T-helper 1 cell treated with Interleukin-12 subunit alpha and Interleukin-12 subunit beta and Interleukin-4 antibody, amounts not matched to agents 30 μg/mL and 1 μg/mL, for 36 hours (primary cell): Measurements from ENCODE around the gene EHBP1.

Experiments
- H3K27ac Mint-ChIP-seq: one replicate; pipeline ENCODE4 v1.8.0; 2021; ENCODE audit warnings: mild to moderate bottlenecking, mixed read lengths
- H3K27me3 Mint-ChIP-seq: one replicate; pipeline ENCODE4 v1.8.0; 2021; ENCODE audit warnings: low read depth, mixed read lengths
- H3K36me3 Mint-ChIP-seq: one replicate; pipeline ENCODE4 v1.8.0; 2021; ENCODE audit warnings: low read depth, mixed read lengths
- H3K4me1 Mint-ChIP-seq: one replicate; pipeline ENCODE4 v1.8.0; 2021; ENCODE audit warnings: low read depth, mixed read lengths
- H3K4me3 Mint-ChIP-seq: one replicate; pipeline ENCODE4 v1.8.0; 2021; ENCODE audit warnings: mild to moderate bottlenecking, moderate library complexity, mixed read lengths
- H3K9me3 Mint-ChIP-seq: one replicate; pipeline ENCODE4 v1.8.0; 2021; ENCODE audit warnings: mixed read lengths

The EHBP1 gene

GRCh38 chr2:63041592-63041991, 336.1 kb downstream of the EHBP1 start:
- Mint-ChIP-seq H3K27me3 (peaks cover 26% of the 10 kb centered on the region), H3K27ac (no peak overlapping the region), H3K9me3 (no peaks in the 10 kb centered on the region), H3K4me3 (no peak overlapping the region), H3K36me3 (peaks cover 3% of the 10 kb centered on the region), H3K4me1 (no peaks in the 10 kb centered on the region)

- H3K4me1 Mint-ChIP-seq: peaks cover 17% of the 10 kb centered on the region
- H3K9me3 Mint-ChIP-seq: no peaks in the 10 kb centered on the region
- H3K36me3 Mint-ChIP-seq: peaks cover 6% of the 10 kb centered on the region
- peaks cover 54% of the 10 kb centered on the region for H3K27me3 Mint-ChIP-seq
- no peak overlapping the region for H3K27ac Mint-ChIP-seq
- no peak overlapping the region for H3K4me3 Mint-ChIP-seq
Observed at GRCh38 chr2:63044362-63045327, 339.1 kb downstream of the EHBP1 start.

- peaks cover 10% of the 10 kb centered on the region for H3K36me3 Mint-ChIP-seq
- H3K4me1 Mint-ChIP-seq: peaks cover 26% of the 10 kb centered on the region
- H3K27me3 Mint-ChIP-seq: peaks cover 68% of the 10 kb centered on the region
- no peaks in the 10 kb centered on the region for H3K9me3 Mint-ChIP-seq
- no peak overlapping the region for H3K27ac Mint-ChIP-seq
- peak overlapping the region; percentile 8 for H3K4me3 Mint-ChIP-seq
Observed at GRCh38 chr2:63046552-63046951, 341.0 kb downstream of the EHBP1 start.

- H3K27ac Mint-ChIP-seq: no peak overlapping the region
Observed at GRCh38 chr2:63046961-63047320, 341.4 kb downstream of the EHBP1 start.

GRCh38 chr2:63047321-63048279, 342.1 kb downstream of the EHBP1 start:
- Mint-ChIP-seq H3K27ac (no peak overlapping the region), H3K27me3 (peaks cover 75% of the 10 kb centered on the region), H3K36me3 (peaks cover 10% of the 10 kb centered on the region), H3K9me3 (no peaks in the 10 kb centered on the region), H3K4me3 (peak overlapping the region; percentile 26), H3K4me1 (peaks cover 27% of the 10 kb centered on the region)

More at GRCh38 chr2:63046961-63047320, 341.4 kb downstream of the EHBP1 start:
- H3K27me3 Mint-ChIP-seq: peaks cover 69% of the 10 kb centered on the region
- H3K9me3 Mint-ChIP-seq: no peaks in the 10 kb centered on the region
- H3K4me1 Mint-ChIP-seq: peaks cover 26% of the 10 kb centered on the region
- H3K36me3 Mint-ChIP-seq: peaks cover 10% of the 10 kb centered on the region
- H3K4me3 Mint-ChIP-seq: peak overlapping the region; percentile 14

GRCh38 chr2:63048367-63049171, 343.1 kb downstream of the EHBP1 start:
- H3K27me3 Mint-ChIP-seq: peaks cover 82% of the 10 kb centered on the region
- no peaks in the 10 kb centered on the region for H3K9me3 Mint-ChIP-seq
- H3K4me1 Mint-ChIP-seq: peaks cover 29% of the 10 kb centered on the region
- peaks cover 10% of the 10 kb centered on the region for H3K36me3 Mint-ChIP-seq
- peak overlapping the region; percentile 60 for H3K27ac Mint-ChIP-seq
- peak overlapping the region; percentile 58 for H3K4me3 Mint-ChIP-seq

GRCh38 chr2:63049211-63049969, 343.9 kb downstream of the EHBP1 start:
- Mint-ChIP-seq H3K4me1 (peaks cover 30% of the 10 kb centered on the region), H3K27ac (peak overlapping the region; percentile 71), H3K9me3 (no peaks in the 10 kb centered on the region), H3K36me3 (peaks cover 10% of the 10 kb centered on the region), H3K4me3 (peak overlapping the region; percentile 87), H3K27me3 (peaks cover 84% of the 10 kb centered on the region)

- Mint-ChIP-seq H3K27ac (peak overlapping the region; percentile 71), H3K27me3 (peaks cover 88% of the 10 kb centered on the region), H3K36me3 (peaks cover 10% of the 10 kb centered on the region), H3K4me1 (peaks cover 30% of the 10 kb centered on the region), H3K9me3 (no peaks in the 10 kb centered on the region), H3K4me3 (peak overlapping the region; percentile 87)
Observed at GRCh38 chr2:63049970-63050333, 344.4 kb downstream of the EHBP1 start.

- no peaks in the 10 kb centered on the region for H3K9me3 Mint-ChIP-seq
- peaks cover 10% of the 10 kb centered on the region for H3K36me3 Mint-ChIP-seq
- peak within 1 kb of the TSS; percentile 87 for H3K4me3 Mint-ChIP-seq
- peaks cover 88% of the 10 kb centered on the region for H3K27me3 Mint-ChIP-seq
- H3K27ac Mint-ChIP-seq: peak within 1 kb of the TSS; percentile 71
- H3K4me1 Mint-ChIP-seq: peaks cover 30% of the 10 kb centered on the region
Observed at GRCh38 chr2:63050334-63051041, 345.0 kb downstream of the EHBP1 start, which contains the start of gene OTX1. OTX1 (plus strand) TSS chr2:63050830; CDS start chr2:63052991, 2,161 bp downstream.

- peaks cover 9% of the 10 kb centered on the region for H3K36me3 Mint-ChIP-seq
- peaks cover 35% of the 10 kb centered on the region for H3K4me1 Mint-ChIP-seq
- peaks cover 2% of the 10 kb centered on the region for H3K9me3 Mint-ChIP-seq
- peak overlapping the region; percentile 63 for H3K4me3 Mint-ChIP-seq
- H3K27ac Mint-ChIP-seq: no peak overlapping the region
- peaks cover 88% of the 10 kb centered on the region for H3K27me3 Mint-ChIP-seq
Observed at GRCh38 chr2:63051042-63051794, 345.7 kb downstream of the EHBP1 start.

GRCh38 chr2:63051795-63052333, 346.4 kb downstream of the EHBP1 start:
- Mint-ChIP-seq H3K27ac (peak overlapping the region; percentile 15), H3K4me3 (no peak overlapping the region), H3K9me3 (peaks cover 4% of the 10 kb centered on the region), H3K27me3 (peaks cover 88% of the 10 kb centered on the region), H3K4me1 (peaks cover 38% of the 10 kb centered on the region), H3K36me3 (peaks cover 12% of the 10 kb centered on the region)

- peaks cover 38% of the 10 kb centered on the region for H3K4me1 Mint-ChIP-seq
- peak overlapping the region; percentile 15 for H3K27ac Mint-ChIP-seq
- no peak overlapping the region for H3K4me3 Mint-ChIP-seq
- H3K9me3 Mint-ChIP-seq: peaks cover 4% of the 10 kb centered on the region
- peaks cover 12% of the 10 kb centered on the region for H3K36me3 Mint-ChIP-seq
- peaks cover 89% of the 10 kb centered on the region for H3K27me3 Mint-ChIP-seq
Observed at GRCh38 chr2:63052411-63053080, 347.0 kb downstream of the EHBP1 start.
